ENCODE results near the gene SYNPR.

DNA sequence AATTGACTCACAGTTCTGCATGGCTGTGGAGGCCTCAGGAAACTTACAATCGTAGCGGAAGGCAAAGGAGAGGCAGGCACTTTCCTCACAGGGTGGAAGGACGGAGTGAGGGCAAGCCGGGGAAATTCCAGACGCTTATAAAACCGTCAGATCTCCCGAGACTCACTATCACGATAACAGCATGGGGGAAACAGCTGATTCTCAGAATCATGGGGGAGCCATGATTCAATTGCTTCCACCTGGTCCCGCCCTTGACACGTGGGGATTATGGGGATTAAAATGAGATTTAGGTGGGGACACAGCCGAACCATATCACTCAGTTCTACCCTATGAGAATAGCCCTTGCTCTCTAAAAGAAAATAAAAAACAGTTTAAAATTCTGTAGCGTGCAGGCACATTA is 13.4 kb upstream of the SYNPR start:
- TF ChIP-seq, protein P1, sequence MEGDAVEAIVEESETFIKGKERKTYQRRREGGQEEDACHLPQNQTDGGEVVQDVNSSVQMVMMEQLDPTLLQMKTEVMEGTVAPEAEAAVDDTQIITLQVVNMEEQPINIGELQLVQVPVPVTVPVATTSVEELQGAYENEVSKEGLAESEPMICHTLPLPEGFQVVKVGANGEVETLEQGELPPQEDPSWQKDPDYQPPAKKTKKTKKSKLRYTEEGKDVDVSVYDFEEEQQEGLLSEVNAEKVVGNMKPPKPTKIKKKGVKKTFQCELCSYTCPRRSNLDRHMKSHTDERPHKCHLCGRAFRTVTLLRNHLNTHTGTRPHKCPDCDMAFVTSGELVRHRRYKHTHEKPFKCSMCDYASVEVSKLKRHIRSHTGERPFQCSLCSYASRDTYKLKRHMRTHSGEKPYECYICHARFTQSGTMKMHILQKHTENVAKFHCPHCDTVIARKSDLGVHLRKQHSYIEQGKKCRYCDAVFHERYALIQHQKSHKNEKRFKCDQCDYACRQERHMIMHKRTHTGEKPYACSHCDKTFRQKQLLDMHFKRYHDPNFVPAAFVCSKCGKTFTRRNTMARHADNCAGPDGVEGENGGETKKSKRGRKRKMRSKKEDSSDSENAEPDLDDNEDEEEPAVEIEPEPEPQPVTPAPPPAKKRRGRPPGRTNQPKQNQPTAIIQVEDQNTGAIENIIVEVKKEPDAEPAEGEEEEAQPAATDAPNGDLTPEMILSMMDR (IDR thresholded peaks at IDR 0.05): no peak
- TF ChIP-seq POLR2A (IDR thresholded peaks at IDR 0.05) (no peak), EP300 (IDR thresholded peaks at IDR 0.05) (no peak)
